Cardiac fibroblast (primary cell): Measurements from ENCODE around the gene PRKAG3.

Source experiments
- DNase-seq, 2 donors: peaks; one replicate each; pipeline versions ENCODE4 v3.0.0 to v3.0.0-alpha.2; 2010; ENCODE audit warnings: low read depth in 2 of 2
- H3K4me3 ChIP-seq, 2 donors: replicated peaks in 1 of 2; 1 replicate in 1 of 2; 2 replicates in 1 of 2; pipeline ENCODE4 v1.5.1; 2011; ENCODE audit warnings: low read depth in 2 of 2, low read length in 2 of 2, mild to moderate bottlenecking in 2 of 2, moderate library complexity in 1 of 2
- CTCF ChIP-seq: IDR thresholded peaks from one replicate; pipeline ENCODE4 v1.5.1; 2011; ENCODE audit warnings: low read depth, mild to moderate bottlenecking, low read length, inconsistent platforms

The PRKAG3 gene

DNA sequence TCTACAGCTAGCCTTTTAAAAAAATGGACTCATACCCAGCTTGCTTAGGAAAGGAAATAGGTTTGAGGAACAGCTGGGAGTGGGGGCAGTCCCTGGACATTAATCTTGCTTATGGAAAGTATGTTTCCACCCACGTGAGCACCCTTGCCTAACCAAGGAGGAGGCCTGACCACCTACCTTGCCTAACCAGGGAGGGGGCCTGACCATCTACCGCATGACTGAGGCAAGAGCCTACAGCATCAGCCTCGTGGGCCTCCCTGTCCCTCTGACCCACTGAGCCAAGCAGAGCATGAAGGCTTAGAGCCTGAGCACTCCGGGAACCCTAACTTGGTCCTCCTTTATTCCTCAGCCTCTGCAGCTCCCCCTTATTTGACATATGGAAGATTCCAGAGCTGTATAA, 20.2 kb downstream of the PRKAG3 start:
- H3K4me3 ChIP-seq: no peak overlapping the region

GRCh38 chr2:218810256-218810655, 21.3 kb downstream of the PRKAG3 start:
- no peak overlapping the region for H3K4me3 ChIP-seq

More for the DNA sequence above, 20.2 kb downstream of the PRKAG3 start:
- no peak for TF ChIP-seq CTCF
- DNase-seq: peak in 1 of 2 donors; percentile 40

DNA sequence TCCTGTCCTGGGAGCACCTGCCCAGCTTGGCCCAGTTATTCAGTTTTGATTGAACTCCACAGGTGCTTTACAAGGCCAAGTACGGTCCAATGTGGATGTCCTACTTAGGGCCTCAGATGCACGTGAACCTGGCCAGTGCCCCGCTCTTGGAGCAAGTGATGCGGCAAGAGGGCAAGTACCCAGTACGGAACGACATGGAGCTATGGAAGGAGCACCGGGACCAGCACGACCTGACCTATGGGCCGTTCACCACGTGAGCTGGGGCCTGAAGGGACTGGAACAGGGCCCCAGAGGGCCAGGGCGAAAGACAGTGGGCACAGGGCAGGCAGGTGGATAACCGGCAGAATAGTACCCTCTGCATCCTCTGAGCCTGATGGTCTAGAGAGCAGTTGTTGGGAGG, 22.1 kb downstream of the PRKAG3 start:
- DNase-seq: no peak
- no peak overlapping the region for H3K4me3 ChIP-seq
- TF ChIP-seq CTCF: no peak

More at GRCh38 chr2:218810256-218810655, 21.3 kb downstream of the PRKAG3 start:
- TF ChIP-seq CTCF: no peak
- DNase-seq: no peak

- no peak for TF ChIP-seq CTCF
- no peak for DNase-seq
These were observed 24.0 kb downstream of the PRKAG3 start for GRCh38 chr2:218807626-218808025.

GRCh38 chr2:218806346-218806978, 25.1 kb downstream of the PRKAG3 start:
- DNase-seq: peak; percentile 99 to 100
- H3K4me3 ChIP-seq: no peak overlapping the region
- TF ChIP-seq CTCF: no peak

More at GRCh38 chr2:218807626-218808025, 24.0 kb downstream of the PRKAG3 start:
- H3K4me3 ChIP-seq: no peak overlapping the region

- no peak for TF ChIP-seq CTCF
- DNase-seq: peak; percentile 41 to 59
- H3K4me3 ChIP-seq: no peak overlapping the region
These were observed 26.0 kb downstream of the PRKAG3 start for GRCh38 chr2:218805627-218806026.

- no peak for DNase-seq
- H3K4me3 ChIP-seq: no peak overlapping the region
- TF ChIP-seq CTCF: no peak
These were observed 26.8 kb downstream of the PRKAG3 start for GRCh38 chr2:218804817-218805216.
